Left cardiac atrium (tissue), 4 donors: Measurements from ENCODE around the gene MYO15B. TPM values are rescaled to one million over a fixed set of nuclear protein-coding genes. Genes with fewer than 3 reads are reported as not detected.

ENCODE experiments used
- ATAC-seq, 2 donors: fragments of 200-7000 bp; cut with Tn5 transposase; one replicate each; pipeline ENCODE4 v1.9.1; 2020; ENCODE audit warnings: mild to moderate bottlenecking in 2 of 2, moderate library complexity in 2 of 2
- DNase-seq: peaks from one replicate; pipeline ENCODE4 v3.0.0-alpha.2; 2020
- intact Hi-C, 2 donors: fragments of 100-400 bp; cut with DNase I; formaldehyde crosslinking; loops; one replicate each; pipeline versions ENCODE4 v1.14.1 to v1.15.1; 2022 to 2023
- total RNA-seq, 2 donors: library from RNA; stranded (reverse); fragmentation: NEBNext Ultra II Directional; extraction: Animal tissue kit (Norgen Biotek cat#: 25700); gene quantifications; one replicate each; pipeline ENCODE4 v1.2.1, GENCODE V29; 2021
- donor health status: DM: no; HTN: yes; CAD: no.
- donor health status: DM: no; HTN: yes; CAD: no; lungs with severe emphysema.
- donor health status: DM: yes; HTN: yes; CAD: no.
- donor health status: Dilated cardiomyopathy.

Gene MYO15B
- total RNA-seq, 2 donors from 2014 or later: 61.5 to 88.4 TPM

DNA sequence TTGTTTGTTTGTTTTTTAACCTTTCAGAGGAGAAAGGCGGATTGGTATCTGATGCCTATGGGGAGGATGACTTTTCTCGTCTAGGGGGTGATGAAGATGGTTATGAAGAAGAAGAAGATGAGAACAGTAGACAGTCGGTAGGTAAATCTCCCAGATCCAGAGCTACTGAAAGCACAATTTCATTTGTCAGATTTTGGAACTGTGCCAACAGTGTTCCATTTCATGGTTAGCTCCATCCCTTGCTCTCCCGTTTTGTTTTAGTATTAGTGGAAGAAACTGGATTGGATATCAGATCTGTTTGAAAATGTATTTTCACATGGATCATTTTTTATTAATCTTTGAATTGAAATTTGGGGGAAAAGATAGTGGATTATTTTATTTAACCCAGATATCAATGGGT, 80.9 kb downstream of the MYO15B start:
- intact Hi-C loops: no loop called here
- no peak for ATAC-seq
- DNase-seq: no peak

DNA sequence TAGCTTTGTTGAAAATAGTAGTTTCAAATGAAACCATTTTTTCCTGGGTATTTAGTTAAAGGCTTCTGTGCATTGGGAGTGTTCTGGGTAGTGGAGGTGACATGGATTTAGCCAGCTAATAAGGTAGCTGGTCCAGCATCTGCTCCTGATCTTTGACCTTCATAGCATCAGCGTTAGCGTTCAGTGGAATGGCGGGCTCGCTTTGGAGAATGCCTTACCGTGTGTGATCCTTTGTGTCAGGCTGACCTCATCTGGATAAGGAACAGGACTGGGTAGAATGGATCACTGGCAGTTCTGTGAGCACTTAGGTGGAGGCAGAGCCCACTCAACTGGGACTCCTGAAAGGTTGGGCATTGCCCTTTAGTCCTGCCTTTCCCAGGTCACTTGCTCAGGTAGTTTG, 83.3 kb downstream of the MYO15B start:
- intact Hi-C loops: no loop called here
- ATAC-seq: no peak
- no peak for DNase-seq

DNA sequence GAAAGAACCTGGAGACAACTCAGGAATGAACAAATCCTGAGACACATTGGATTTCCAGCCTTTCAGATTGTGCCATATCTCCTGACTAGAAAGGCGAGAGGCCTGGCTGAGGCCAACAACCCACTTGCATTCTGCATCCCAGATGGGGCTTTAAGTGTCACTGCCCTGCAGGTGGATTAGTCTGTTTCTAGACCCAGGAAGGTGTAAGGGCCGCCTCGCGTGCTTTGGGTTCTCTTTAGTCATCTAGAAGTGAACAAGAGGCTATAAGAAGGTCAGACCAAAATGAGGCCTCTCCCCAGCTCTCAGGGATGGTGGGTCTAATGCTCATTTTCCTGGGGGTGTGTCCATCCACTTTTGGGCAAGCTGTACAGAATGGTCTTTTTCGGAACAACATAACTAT, 84.4 kb downstream of the MYO15B start:
- ATAC-seq (no peak), DNase-seq (no peak)
- intact Hi-C loops: no loop called here

DNA sequence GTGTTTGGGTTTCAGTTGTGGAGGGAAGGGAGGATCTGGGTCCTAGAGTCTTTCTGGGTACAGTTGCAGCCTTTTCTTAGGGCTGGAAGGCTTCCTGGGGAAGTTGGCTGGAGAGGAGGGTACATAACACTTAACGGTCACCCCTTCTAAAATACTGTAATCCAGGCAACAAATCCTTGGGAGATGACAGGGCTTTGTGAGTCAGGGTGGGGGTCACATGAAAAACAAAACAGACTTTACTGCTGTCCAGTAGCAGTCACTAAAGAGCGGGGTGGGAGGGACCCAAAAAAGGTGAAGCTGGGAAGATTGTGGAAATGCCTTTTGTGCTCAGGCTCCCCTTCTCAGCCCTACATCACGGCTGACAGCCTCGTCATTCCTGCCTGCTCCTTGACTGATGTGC, 85.9 kb downstream of the MYO15B start:
- intact Hi-C loops: no loop called here
- no peak for ATAC-seq
- DNase-seq: no peak

Other genes starting within 250 kb of the MYO15B start
- gene GRB2, start 182.1 kb upstream of the MYO15B start, total RNA-seq: 100 to 1,000 TPM in 1 of 2 donors, 10 to 100 TPM in 1; 90.3 to 110 TPM
- 10 to 100 TPM; 46.0 to 47.2 TPM for gene TMEM94, start 131.2 kb upstream of the MYO15B start, total RNA-seq
- gene CASKIN2, start 72.3 kb upstream of the MYO15B start, total RNA-seq: 10 to 100 TPM; 37.7 to 60.2 TPM
- gene TSEN54, start 71.3 kb upstream of the MYO15B start, total RNA-seq: 1 to 10 TPM; 9.0 to 9.5 TPM
- gene LLGL2, start 62.1 kb upstream of the MYO15B start, total RNA-seq: 1 to 10 TPM; 6.8 to 8.7 TPM
- gene SMIM5, start 45.6 kb downstream of the MYO15B start, total RNA-seq: 10 to 100 TPM in 1 of 2 donors, 1 to 10 TPM in 1; 8.6 to 11.4 TPM
- gene RECQL5, start 79.4 kb downstream of the MYO15B start, total RNA-seq: 10 to 100 TPM; 11.3 to 15.5 TPM
- gene SAP30BP, start 79.5 kb downstream of the MYO15B start, total RNA-seq: 10 to 100 TPM; 47.2 to 59.6 TPM
- 10 to 100 TPM; 18.9 to 26.9 TPM for gene ITGB4, start 133.7 kb downstream of the MYO15B start, total RNA-seq
- 10 to 100 TPM; 22.0 to 22.9 TPM for gene GALK1, start 177.4 kb downstream of the MYO15B start, total RNA-seq
- gene UNK, start 197.0 kb downstream of the MYO15B start, total RNA-seq: 10 to 100 TPM; 15.8 to 17.8 TPM